Muscle of leg (tissue), 11 donors: ENCODE results near the gene RPTOR. TPM values are rescaled to one million over a fixed set of nuclear protein-coding genes. Genes with fewer than 3 reads are reported as not detected.

Experiments
- DNase-seq: peaks from one replicate; pipeline ENCODE4 v3.0.0; 2013
- H3K27ac ChIP-seq: one replicate; pipeline ENCODE4 v1.5.1; 2013; ENCODE audit warnings: mild to moderate bottlenecking, low read length, control low read depth
- H3K27me3 ChIP-seq: one replicate; pipeline ENCODE4 v1.6.1; 2013; ENCODE audit warnings: low read length; ENCODE audit not compliant: control insufficient read depth, insufficient read depth
- H3K36me3 ChIP-seq: one replicate; pipeline ENCODE4 v1.6.1; 2013; ENCODE audit warnings: low read length; ENCODE audit not compliant: control insufficient read depth, insufficient read depth
- H3K4me1 ChIP-seq: one replicate; pipeline ENCODE4 v1.6.1; 2013; ENCODE audit warnings: low read length; ENCODE audit not compliant: control insufficient read depth, insufficient read depth
- H3K4me3 ChIP-seq: one replicate; pipeline ENCODE4 v1.5.1; 2013; ENCODE audit warnings: low read length, control low read depth
- H3K9me3 ChIP-seq: replicated peaks from 2 replicates; pipeline ENCODE4 v1.6.1; 2013; ENCODE audit warnings: low read depth, low read length; ENCODE audit not compliant: control insufficient read depth
- WGBS: methylation state at CpG from one replicate; pipeline ENCODE4 v1.1.5; 2013; ENCODE audit warnings: missing lambda C conversion rate; ENCODE audit not compliant: insufficient coverage; 5-methylcytosine and 5-hydroxymethylcytosine counted together
- polyA plus RNA-seq, 8 donors: library from polyadenylated mRNA; unstranded; fragments of 120-200 nt; gene quantifications; one replicate each; pipeline versions ENCODE4 v1.2.1 to v1.2.3, GENCODE V29; 2013; ENCODE audit warnings: inconsistent platforms in 1 of 8, low replicate concordance in 1 of 8; ENCODE audit not compliant: insufficient read length in 8 of 8, insufficient read depth in 1 of 8
- total RNA-seq: library from RNA; stranded (reverse); fragments of 120-200 nt; gene quantifications from one replicate; pipeline ENCODE4 v1.2.4, GENCODE V29; 2013

RPTOR gene
- total and polyA plus RNA-seq, 9 donors: 17.3 to 23.7 (median 20.0) TPM

DNA sequence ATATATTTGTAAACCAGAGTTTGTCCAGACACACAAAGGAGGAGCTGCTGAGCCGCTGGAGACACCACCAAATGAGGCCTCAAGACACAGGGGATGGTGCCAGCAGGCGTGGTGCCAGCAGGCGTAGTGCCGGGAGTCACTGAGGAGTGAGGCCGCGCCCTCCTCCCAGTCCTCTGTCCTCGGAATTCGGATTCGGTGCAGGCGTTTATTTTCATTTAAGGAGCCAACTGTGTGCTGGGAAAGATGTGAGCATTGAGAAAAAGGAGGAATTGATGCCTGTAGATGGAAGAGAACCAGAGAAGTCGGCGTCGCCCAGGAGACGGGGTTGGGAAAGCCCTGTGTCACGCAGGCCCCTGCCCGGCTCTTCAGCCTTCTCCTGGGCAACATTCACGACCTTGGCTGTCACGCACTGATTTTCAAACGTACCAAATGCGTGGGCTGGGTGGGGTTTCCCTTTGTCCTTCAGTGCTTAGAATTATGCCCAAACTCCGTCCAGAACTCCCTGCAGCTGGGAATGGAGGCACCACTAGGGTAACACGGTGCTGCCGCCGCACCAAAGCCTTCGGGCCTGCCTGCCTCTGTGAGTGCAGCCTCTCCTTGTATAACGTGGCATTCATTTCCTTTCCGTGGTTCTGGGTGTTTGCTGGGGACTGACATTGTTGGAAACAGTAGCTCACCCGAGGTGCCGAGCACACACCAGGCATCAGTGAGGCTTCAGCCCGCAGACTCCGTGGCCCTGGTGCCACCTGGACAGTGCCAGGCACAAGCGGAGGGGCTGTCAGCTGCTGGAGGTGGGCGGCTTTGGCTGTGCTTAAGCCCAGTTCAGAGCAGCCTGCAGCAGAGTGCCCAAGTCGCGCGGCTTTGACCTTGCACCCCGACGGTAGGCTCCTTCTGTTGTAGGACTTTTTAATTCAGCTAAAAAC lies 398.0 kb downstream of the RPTOR start:
- Histone ChIP-seq H3K9me3 (no peaks in the 10 kb centered on the region), H3K36me3 (peaks cover 24% of the 10 kb centered on the region), H3K27me3 (no peaks in the 10 kb centered on the region), H3K4me1 (peaks cover 52% of the 10 kb centered on the region), H3K4me3 (no peak overlapping the region), H3K27ac (peak overlapping the region; percentile 75)
- 36% methylated on average over 34 of the region's 38 CpGs for WGBS
- DNase-seq: peak; percentile 97

DNA sequence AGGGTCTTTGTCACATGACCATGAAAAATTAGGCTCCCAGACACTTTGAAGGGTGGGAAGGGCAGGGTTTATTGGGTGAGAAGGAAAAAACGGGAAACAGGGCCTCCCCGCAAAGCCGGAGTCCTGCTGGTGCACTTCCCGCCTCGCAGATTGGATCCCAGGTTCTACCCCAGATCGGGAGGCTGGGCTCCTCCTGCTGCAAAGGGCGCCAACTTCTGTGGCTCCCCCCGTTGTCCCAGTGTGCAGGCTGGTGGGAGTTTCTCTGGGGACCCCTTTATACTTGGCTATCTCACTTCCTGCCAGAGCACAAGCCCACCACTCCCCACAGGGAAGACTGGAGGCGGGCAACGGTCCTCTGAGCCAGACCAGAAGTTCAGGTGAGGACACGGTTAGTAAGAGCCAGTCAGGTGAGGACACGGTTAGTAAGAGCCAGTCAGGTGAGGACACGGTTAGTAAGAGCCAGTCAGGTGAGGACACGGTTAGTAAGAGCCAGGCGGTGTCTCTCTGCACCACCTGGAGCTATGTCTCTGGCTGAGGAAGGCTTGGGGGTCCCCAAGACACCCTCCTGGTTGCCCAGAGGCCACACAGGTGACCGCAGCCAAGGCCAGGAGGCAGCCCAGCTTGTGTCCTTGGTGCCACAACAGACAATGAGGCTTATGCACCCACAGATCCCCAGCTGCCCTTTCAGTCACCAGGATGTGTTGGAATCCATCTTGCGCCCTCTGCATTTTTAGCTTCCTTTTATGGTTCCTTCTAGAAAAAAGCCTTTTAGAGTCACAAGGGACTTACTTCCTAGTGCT lies 398.9 kb downstream of the RPTOR start:
- DNase-seq: no peak
- H3K27ac ChIP-seq: peak overlapping the region; percentile 75
- H3K36me3 ChIP-seq: peaks cover 28% of the 10 kb centered on the region
- 90% methylated on average over 9 of the region's 17 CpGs for WGBS
- H3K9me3 ChIP-seq: no peaks in the 10 kb centered on the region
- H3K4me3 ChIP-seq: no peak overlapping the region
- H3K27me3 ChIP-seq: no peaks in the 10 kb centered on the region
- peaks cover 45% of the 10 kb centered on the region for H3K4me1 ChIP-seq

DNA sequence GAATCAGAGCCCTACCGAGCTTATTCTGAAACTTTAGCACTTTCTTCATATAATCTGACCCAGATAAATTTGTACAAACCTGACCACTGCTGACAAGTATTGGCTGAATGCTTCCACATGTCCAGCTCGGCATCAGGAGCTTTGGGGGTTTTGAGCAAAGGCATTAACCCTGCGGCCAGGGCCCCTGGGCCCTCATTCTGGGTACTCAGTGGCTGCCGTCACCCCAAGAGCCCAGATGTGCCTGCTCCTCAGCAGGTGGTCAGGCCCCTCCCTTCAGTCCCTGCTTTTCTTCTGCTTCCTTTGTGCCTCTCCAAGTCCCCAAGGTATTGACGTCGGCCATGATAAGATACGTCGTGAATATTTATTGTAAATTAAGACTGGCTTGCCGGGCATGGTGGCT lies 399.7 kb downstream of the RPTOR start:
- Histone ChIP-seq H3K27ac (no peak overlapping the region), H3K9me3 (no peaks in the 10 kb centered on the region), H3K36me3 (peaks cover 28% of the 10 kb centered on the region), H3K4me1 (peaks cover 38% of the 10 kb centered on the region), H3K4me3 (no peak overlapping the region), H3K27me3 (no peaks in the 10 kb centered on the region)
- no peak for DNase-seq
- 42% methylated on average over 4 of the region's 9 CpGs for WGBS

DNA sequence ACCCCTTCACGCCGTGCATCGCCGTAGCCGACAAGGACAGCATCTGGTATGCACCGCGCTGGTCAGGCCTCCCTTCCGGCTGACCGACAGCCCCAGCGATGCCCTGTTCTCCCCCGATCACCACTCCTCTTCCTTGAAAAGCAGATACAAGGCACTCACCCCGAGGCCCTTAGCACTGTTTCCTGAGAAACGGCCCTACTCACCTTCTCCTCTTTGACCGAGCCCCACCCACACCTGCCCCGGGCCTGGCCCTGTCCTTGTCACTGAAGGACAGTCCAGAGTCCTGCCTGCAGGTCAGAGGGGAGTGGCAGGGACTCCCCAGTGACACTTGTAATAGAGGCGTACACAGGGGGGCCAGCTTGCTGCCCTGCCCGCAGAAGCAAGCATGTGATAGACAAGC lies 401.1 kb downstream of the RPTOR start:
- peaks cover 32% of the 10 kb centered on the region for H3K36me3 ChIP-seq
- H3K27me3 ChIP-seq: no peaks in the 10 kb centered on the region
- 96% methylated on average over 16 of the region's 17 CpGs for WGBS
- DNase-seq: no peak
- peaks cover 35% of the 10 kb centered on the region for H3K4me1 ChIP-seq
- no peak overlapping the region for H3K27ac ChIP-seq
- no peaks in the 10 kb centered on the region for H3K9me3 ChIP-seq
- H3K4me3 ChIP-seq: no peak overlapping the region

DNA sequence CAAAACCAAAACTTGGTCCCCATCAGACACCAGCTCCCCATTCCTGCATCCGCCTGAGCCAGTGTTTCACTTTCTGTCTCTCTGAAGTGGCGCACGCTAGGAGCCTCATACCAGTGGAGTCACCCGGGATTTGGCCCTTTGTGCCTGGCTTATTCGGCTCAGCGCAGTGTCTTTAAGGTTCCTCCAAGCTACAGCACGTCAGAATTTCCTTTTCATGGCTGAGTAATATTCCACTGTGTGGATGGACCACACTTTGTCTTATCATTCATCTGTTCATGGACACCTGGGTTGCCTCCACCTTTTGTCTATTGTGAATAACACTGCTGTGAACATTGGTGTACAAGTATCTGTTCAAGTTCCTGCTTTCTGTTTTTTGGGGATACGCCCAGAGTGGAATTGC lies 401.8 kb downstream of the RPTOR start:
- Histone ChIP-seq H3K36me3 (peaks cover 38% of the 10 kb centered on the region), H3K4me1 (peaks cover 29% of the 10 kb centered on the region), H3K4me3 (no peak overlapping the region), H3K27ac (no peak overlapping the region), H3K9me3 (no peaks in the 10 kb centered on the region), H3K27me3 (no peaks in the 10 kb centered on the region)
- no peak for DNase-seq
- 91% methylated on average over 7 of the region's 8 CpGs for WGBS

DNA sequence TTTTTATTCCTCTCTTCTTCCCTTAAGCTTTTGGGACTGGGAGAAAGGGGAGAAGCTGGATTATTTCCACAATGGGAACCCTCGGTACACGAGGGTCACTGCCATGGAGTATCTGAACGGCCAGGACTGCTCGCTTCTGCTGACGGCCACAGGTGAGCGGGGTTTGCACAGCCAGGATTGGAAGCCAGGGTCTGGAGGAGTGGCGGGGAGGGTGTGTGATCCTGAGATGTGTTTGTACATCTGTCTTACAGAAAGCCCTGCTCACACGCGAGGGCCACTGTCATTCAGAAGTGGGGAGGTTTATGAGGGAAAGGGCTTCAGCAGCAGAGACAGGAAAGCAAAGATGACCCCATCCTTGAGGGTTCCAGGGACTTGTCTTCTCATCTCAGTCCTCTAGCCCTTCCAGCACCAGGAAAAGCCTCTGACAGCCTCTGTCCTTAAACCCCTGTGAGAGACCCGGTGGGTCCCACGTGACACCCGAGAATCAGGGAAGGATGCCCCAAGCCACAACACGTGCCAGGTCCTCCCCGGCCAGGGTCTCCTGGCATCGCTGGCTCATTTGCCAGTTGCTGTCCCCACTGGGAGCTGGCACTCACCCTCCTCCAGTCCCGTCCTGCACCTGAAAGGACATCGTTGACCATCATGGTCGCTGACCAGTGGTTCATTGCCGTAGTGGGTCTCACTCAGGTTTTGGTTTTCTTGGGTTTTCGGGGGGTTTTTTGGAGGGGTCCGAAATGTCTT lies 402.7 kb downstream of the RPTOR start:
- H3K4me1 ChIP-seq: peaks cover 20% of the 10 kb centered on the region
- H3K9me3 ChIP-seq: no peaks in the 10 kb centered on the region
- peaks cover 46% of the 10 kb centered on the region for H3K36me3 ChIP-seq
- H3K4me3 ChIP-seq: no peak overlapping the region
- 93% methylated on average over 18 of the region's 21 CpGs for WGBS
- H3K27ac ChIP-seq: no peak overlapping the region
- no peaks in the 10 kb centered on the region for H3K27me3 ChIP-seq
- DNase-seq: no peak

DNA sequence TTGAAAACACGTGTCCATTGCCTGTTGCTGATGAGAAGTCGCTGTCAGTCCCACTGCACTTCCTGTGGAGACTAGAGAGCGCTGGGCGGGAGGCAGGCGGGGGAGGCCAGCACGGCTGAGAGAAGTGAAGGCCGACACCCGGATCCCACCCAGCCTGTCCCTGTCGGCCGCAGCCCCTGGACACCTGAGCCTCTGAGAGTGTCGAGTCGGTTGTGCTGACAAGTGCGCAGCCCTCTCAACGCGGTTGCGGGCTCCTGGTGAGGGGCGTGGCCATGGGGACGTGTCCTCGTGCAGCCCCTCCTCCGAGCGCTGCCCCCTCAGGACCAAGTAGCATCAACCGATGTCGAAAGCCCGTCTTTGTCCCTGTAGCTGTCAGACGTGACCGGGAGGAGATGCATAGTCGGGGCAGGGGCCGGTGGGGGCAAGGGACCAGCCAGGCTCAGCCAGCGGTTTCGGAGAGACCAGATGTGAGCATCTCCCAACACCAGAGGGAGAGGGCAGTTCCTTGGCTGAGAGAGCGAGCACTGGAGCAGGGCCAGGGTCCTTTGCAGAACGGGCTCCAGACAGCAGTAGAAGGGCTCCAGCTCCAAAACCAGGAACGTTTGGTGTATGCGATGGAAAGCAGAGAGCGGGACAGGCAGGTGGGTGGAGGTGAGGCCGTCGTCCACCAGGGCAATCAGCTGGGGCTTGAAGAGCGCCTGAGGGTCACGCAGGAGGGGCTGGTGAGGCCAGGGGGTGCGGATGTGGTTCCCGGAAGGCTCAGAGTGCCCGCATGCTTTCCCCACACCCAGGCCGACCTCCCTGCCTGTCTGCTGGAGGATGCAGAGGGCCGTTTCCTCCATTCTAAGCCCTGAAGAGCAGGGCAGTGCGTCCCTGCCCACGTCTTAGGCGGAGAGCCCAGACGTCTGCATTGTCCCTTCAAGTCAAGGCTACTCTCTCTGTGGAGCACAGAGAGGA lies 403.7 kb downstream of the RPTOR start:
- Histone ChIP-seq H3K4me1 (peaks cover 10% of the 10 kb centered on the region), H3K27ac (no peak overlapping the region), H3K9me3 (no peaks in the 10 kb centered on the region), H3K27me3 (no peaks in the 10 kb centered on the region), H3K4me3 (no peak overlapping the region), H3K36me3 (peaks cover 49% of the 10 kb centered on the region)
- WGBS: 80% methylated on average over 44 of the region's 48 CpGs
- no peak for DNase-seq

DNA sequence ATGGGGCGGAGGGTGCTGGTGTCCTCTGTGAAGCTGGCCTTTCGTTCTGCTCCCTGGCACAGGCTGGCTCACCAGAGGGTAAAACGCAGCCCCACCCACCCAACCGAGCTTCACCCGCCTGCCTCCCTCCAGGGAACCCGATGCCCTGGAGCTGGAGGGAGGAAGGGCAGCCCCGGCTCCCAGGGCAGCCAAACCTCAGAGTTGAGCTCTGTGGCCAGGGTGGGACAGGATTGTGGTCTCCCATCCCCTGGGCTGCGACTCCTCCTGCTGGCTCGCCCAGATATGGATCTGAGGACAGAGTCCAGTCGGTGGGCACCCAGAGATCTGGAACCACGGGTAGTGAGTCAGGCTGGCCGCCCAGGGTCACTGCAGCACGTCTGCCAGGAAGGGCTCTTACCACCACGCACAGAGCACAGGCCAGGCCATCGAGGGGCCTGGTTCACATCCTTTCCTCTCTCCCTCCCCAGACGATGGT lies 404.4 kb downstream of the RPTOR start:
- H3K4me3 ChIP-seq: no peak overlapping the region
- no peaks in the 10 kb centered on the region for H3K9me3 ChIP-seq
- H3K27me3 ChIP-seq: no peaks in the 10 kb centered on the region
- H3K27ac ChIP-seq: no peak overlapping the region
- WGBS: 76% methylated on average over 13 of the region's 16 CpGs
- peaks cover 49% of the 10 kb centered on the region for H3K36me3 ChIP-seq
- H3K4me1 ChIP-seq: peaks cover 5% of the 10 kb centered on the region
- no peak for DNase-seq
